ENCODE results near the gene CRISP2.
A peak's percentile ranks its signal among the peaks of the same experiment; 100 is the strongest.
"Not testable (repeated sequence)": the region's sequence is repeated elsewhere in the genome, so short reads cannot be mapped to it uniquely, and the experiment has no call there.

The CRISP2 gene

GRCh38 chr6:49713346-49713745, at the start of gene CRISP2:
TSS of gene CRISP2 (minus strand) at chr6:49713543. CDS start at chr6:49709196, 4,347 bp downstream.
- FAIRE-seq (no peak), DNase-seq (ENCODE audit: low spot score) (peak; percentile 30)

- FAIRE-seq (no peak), DNase-seq (ENCODE audit: low spot score) (no peak)
Measured at GRCh38 chr6:49744259-49744658, 30.9 kb upstream of the CRISP2 start, which contains the start of gene CRISP3. TSS of gene CRISP3 (minus strand) at chr6:49744388. CDS start at chr6:49744367, 21 bp downstream.

- no peak for FAIRE-seq
- DNase-seq (ENCODE audit: low spot score): no peak
Measured at GRCh38 chr6:49743429-49743828, 30.1 kb upstream of the CRISP2 start.

- FAIRE-seq: no peak
- no peak for DNase-seq (ENCODE audit: low spot score)
Measured at GRCh38 chr6:49739423-49739822, 26.1 kb upstream of the CRISP2 start.

- DNase-seq (ENCODE audit: low spot score) (no peak), FAIRE-seq (no peak)
Measured at GRCh38 chr6:49736017-49736508, 22.7 kb upstream of the CRISP2 start.

- no peak for FAIRE-seq
- no peak for DNase-seq (ENCODE audit: low spot score)
Measured at GRCh38 chr6:49733680-49734079, 20.3 kb upstream of the CRISP2 start.

- FAIRE-seq: no peak
- no peak for DNase-seq (ENCODE audit: low spot score)
Measured at GRCh38 chr6:49732781-49733180, 19.4 kb upstream of the CRISP2 start.

GRCh38 chr6:49730251-49730650, 16.9 kb upstream of the CRISP2 start:
- no peak for FAIRE-seq
- DNase-seq (ENCODE audit: low spot score): no peak

GRCh38 chr6:49723917-49724316, 10.6 kb upstream of the CRISP2 start:
- DNase-seq (ENCODE audit: low spot score); FAIRE-seq: not testable (repeated sequence)

GRCh38 chr6:49721297-49721696, 8.0 kb upstream of the CRISP2 start:
- DNase-seq (ENCODE audit: low spot score) (no peak), FAIRE-seq (no peak)

GRCh38 chr6:49720372-49720771, 7.0 kb upstream of the CRISP2 start:
- DNase-seq (ENCODE audit: low spot score): no peak
- FAIRE-seq: no peak

GRCh38 chr6:49698478-49698877, 14.9 kb downstream of the CRISP2 start:
- no peak for DNase-seq (ENCODE audit: low spot score)
- no peak for FAIRE-seq

GRCh38 chr6:49693512-49693911, 19.8 kb downstream of the CRISP2 start:
- FAIRE-seq (no peak), DNase-seq (ENCODE audit: low spot score) (no peak)

- FAIRE-seq: peak; percentile 65
- no peak for DNase-seq (ENCODE audit: low spot score)
Measured at GRCh38 chr6:49692534-49692933, 20.8 kb downstream of the CRISP2 start.

GRCh38 chr6:49676671-49677281, 36.6 kb downstream of the CRISP2 start:
- no peak for FAIRE-seq
- peak; percentile 14 for DNase-seq (ENCODE audit: low spot score)

GRCh38 chr6:49675816-49676215, 37.5 kb downstream of the CRISP2 start:
- no peak for DNase-seq (ENCODE audit: low spot score)
- FAIRE-seq: no peak

- DNase-seq (ENCODE audit: low spot score): no peak
- FAIRE-seq: no peak
Measured at GRCh38 chr6:49668083-49668511, 45.2 kb downstream of the CRISP2 start.

GRCh38 chr6:49666930-49667757, 46.2 kb downstream of the CRISP2 start:
- FAIRE-seq (no peak), DNase-seq (ENCODE audit: low spot score) (no peak)

- no peak for DNase-seq (ENCODE audit: low spot score)
- FAIRE-seq: no peak
Measured at GRCh38 chr6:49666480-49666879, 46.9 kb downstream of the CRISP2 start.

GRCh38 chr6:49664817-49665216, 48.5 kb downstream of the CRISP2 start:
- no peak for FAIRE-seq
- no peak for DNase-seq (ENCODE audit: low spot score)

- FAIRE-seq; DNase-seq (ENCODE audit: low spot score): not testable (repeated sequence)
Measured at GRCh38 chr6:49664054-49664453, 49.3 kb downstream of the CRISP2 start.

GRCh38 chr6:49662892-49663261, 50.5 kb downstream of the CRISP2 start:
- FAIRE-seq: no peak
- DNase-seq (ENCODE audit: low spot score): no peak
